Measurements from ENCODE around the gene NUDCD3.

DNA sequence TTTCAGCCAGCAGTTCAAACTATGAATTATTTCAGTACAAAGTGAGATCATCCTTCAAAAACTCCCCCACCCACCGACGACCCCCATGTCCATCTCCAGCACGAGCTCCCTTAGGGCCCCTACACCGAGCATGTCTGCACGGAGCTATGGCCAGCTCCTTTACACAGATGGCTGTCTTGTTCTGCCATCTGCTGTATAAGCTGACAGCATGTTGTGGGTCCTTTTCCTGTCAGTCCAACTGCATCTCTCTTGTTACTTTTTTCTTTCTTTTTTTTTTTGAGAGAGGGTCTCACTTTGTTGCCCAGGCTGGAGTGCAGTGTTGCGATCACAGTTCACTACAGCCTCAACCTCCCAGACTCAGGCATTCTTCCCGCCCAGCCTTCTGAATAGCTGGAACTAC, 29.1 kb upstream of the NUDCD3 start:
- TF ChIP-seq, protein P1, sequence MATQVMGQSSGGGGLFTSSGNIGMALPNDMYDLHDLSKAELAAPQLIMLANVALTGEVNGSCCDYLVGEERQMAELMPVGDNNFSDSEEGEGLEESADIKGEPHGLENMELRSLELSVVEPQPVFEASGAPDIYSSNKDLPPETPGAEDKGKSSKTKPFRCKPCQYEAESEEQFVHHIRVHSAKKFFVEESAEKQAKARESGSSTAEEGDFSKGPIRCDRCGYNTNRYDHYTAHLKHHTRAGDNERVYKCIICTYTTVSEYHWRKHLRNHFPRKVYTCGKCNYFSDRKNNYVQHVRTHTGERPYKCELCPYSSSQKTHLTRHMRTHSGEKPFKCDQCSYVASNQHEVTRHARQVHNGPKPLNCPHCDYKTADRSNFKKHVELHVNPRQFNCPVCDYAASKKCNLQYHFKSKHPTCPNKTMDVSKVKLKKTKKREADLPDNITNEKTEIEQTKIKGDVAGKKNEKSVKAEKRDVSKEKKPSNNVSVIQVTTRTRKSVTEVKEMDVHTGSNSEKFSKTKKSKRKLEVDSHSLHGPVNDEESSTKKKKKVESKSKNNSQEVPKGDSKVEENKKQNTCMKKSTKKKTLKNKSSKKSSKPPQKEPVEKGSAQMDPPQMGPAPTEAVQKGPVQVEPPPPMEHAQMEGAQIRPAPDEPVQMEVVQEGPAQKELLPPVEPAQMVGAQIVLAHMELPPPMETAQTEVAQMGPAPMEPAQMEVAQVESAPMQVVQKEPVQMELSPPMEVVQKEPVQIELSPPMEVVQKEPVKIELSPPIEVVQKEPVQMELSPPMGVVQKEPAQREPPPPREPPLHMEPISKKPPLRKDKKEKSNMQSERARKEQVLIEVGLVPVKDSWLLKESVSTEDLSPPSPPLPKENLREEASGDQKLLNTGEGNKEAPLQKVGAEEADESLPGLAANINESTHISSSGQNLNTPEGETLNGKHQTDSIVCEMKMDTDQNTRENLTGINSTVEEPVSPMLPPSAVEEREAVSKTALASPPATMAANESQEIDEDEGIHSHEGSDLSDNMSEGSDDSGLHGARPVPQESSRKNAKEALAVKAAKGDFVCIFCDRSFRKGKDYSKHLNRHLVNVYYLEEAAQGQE (IDR thresholded peaks at IDR 0.05), result no peak
- TF ChIP-seq, protein P2, sequence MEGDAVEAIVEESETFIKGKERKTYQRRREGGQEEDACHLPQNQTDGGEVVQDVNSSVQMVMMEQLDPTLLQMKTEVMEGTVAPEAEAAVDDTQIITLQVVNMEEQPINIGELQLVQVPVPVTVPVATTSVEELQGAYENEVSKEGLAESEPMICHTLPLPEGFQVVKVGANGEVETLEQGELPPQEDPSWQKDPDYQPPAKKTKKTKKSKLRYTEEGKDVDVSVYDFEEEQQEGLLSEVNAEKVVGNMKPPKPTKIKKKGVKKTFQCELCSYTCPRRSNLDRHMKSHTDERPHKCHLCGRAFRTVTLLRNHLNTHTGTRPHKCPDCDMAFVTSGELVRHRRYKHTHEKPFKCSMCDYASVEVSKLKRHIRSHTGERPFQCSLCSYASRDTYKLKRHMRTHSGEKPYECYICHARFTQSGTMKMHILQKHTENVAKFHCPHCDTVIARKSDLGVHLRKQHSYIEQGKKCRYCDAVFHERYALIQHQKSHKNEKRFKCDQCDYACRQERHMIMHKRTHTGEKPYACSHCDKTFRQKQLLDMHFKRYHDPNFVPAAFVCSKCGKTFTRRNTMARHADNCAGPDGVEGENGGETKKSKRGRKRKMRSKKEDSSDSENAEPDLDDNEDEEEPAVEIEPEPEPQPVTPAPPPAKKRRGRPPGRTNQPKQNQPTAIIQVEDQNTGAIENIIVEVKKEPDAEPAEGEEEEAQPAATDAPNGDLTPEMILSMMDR (IDR thresholded peaks at IDR 0.05; ENCODE audit: low read depth, low read length, missing input control), result no peak
- TF ChIP-seq RAD21 (IDR thresholded peaks at IDR 0.05) (no peak), GABPA (IDR thresholded peaks at IDR 0.05 in 1 of 2, conservative IDR thresholded peaks at IDR 0.05 in 1 of 2) (no peak), JUND (IDR thresholded peaks at IDR 0.05) (no peak), SP1 (IDR thresholded peaks at IDR 0.05) (no peak)
- TF ChIP-seq, protein P3, sequence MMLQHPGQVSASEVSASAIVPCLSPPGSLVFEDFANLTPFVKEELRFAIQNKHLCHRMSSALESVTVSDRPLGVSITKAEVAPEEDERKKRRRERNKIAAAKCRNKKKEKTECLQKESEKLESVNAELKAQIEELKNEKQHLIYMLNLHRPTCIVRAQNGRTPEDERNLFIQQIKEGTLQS (IDR thresholded peaks at IDR 0.05), result no peak

Data from liver (tissue), 3 donors.